ENCODE measurements around the gene LSP1.

LSP1 gene

DNA sequence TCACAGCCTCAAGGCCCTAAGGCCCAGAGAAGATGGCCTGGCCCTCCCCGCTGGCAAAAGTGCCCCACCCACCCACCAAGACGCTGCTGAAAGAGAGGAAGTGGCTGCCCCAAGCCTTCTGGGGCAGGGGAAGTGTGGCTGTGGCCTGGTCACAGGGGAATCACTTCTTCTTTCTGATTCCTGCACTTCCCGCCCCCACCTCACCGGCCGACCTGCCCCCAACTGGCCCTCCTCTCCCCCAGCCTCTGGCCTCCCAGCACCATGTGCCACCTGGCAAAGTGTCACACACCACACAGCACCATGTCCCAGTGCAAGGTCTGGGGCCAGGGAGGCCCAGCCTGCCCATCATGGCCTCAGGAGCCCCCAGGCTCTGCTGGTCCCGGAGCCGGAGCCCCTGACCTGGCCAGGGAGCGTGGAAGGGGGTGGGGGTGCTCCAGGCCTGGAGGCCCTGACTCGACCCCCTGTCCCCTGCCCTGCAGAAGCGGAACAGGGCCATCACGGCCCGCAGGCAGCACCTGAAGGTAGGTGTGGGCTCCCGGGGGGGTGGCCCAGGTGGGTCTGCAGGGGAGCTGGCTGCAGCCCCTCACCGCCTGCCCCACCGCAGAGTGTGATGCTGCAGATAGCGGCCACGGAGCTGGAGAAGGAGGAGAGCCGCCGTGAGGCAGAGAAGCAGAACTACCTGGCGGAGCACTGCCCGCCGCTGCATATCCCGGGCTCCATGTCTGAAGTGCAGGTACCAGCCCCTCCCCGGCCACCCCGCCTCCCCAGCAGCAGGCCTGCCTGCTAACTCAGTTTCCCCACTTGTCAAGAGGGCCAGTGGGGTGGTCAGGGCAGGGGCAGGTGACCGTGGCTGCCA, 12.7 kb upstream of the LSP1 start:
- TF ChIP-seq, protein P1, sequence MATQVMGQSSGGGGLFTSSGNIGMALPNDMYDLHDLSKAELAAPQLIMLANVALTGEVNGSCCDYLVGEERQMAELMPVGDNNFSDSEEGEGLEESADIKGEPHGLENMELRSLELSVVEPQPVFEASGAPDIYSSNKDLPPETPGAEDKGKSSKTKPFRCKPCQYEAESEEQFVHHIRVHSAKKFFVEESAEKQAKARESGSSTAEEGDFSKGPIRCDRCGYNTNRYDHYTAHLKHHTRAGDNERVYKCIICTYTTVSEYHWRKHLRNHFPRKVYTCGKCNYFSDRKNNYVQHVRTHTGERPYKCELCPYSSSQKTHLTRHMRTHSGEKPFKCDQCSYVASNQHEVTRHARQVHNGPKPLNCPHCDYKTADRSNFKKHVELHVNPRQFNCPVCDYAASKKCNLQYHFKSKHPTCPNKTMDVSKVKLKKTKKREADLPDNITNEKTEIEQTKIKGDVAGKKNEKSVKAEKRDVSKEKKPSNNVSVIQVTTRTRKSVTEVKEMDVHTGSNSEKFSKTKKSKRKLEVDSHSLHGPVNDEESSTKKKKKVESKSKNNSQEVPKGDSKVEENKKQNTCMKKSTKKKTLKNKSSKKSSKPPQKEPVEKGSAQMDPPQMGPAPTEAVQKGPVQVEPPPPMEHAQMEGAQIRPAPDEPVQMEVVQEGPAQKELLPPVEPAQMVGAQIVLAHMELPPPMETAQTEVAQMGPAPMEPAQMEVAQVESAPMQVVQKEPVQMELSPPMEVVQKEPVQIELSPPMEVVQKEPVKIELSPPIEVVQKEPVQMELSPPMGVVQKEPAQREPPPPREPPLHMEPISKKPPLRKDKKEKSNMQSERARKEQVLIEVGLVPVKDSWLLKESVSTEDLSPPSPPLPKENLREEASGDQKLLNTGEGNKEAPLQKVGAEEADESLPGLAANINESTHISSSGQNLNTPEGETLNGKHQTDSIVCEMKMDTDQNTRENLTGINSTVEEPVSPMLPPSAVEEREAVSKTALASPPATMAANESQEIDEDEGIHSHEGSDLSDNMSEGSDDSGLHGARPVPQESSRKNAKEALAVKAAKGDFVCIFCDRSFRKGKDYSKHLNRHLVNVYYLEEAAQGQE (IDR thresholded peaks at IDR 0.05; ENCODE audit: low read depth): no peak
- TF ChIP-seq NFIC (IDR thresholded peaks at IDR 0.05) (no peak), CEBPB (IDR thresholded peaks at IDR 0.05) (no peak), RAD21 (IDR thresholded peaks at IDR 0.05; ENCODE audit: low read depth) (no peak), CREB1 (IDR thresholded peaks at IDR 0.05; ENCODE audit: low read depth) (no peak), ZBTB7A (IDR thresholded peaks at IDR 0.05; ENCODE audit: low read depth) (no peak), TEAD4 (IDR thresholded peaks at IDR 0.05) (no peak), TAF1 (IDR thresholded peaks at IDR 0.05; ENCODE audit: low read depth) (no peak), YY1 (IDR thresholded peaks at IDR 0.05; ENCODE audit: low read depth) (no peak), USF1 (IDR thresholded peaks at IDR 0.05) (no peak), EGR1 (IDR thresholded peaks at IDR 0.05) (no peak), TCF12 (IDR thresholded peaks at IDR 0.05; ENCODE audit: low read depth) (no peak), MAX (IDR thresholded peaks at IDR 0.05) (no peak), FOXM1 (IDR thresholded peaks at IDR 0.05; ENCODE audit: borderline replicate concordance, low read depth) (no peak), EP300 (IDR thresholded peaks at IDR 0.05; ENCODE audit: borderline replicate concordance) (no peak)

DNA sequence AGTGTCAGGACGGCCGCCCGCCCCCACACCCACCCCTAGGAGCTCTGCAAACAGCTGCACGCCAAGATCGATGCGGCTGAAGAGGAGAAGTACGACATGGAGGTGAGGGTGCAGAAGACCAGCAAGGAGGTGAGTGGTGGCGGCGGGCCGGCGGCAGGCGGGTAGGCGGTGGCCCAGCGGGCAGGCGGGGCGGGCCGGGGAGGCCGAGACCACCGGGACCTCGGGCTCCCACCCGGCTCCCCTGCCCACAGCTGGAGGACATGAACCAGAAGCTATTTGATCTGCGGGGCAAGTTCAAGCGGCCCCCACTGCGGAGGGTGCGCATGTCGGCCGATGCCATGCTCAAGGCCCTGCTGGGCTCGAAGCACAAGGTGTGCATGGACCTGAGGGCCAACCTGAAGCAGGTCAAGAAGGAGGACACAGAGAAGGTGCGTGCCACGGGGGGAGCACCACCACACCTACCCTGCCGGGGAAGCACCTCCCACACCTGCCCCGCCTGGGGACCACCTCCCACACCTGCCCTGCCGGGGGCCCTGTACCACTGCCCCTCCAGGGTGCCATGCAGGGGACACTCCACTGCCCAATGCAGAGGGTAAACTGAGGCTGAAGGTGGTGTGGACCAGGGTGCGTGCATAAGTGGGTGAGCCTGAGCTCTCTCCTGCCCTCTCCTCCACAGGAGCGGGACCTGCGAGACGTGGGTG, 12.0 kb upstream of the LSP1 start:
- no peak for TF ChIP-seq EGR1 (IDR thresholded peaks at IDR 0.05)
- no peak for TF ChIP-seq MAX (IDR thresholded peaks at IDR 0.05)
- no peak for TF ChIP-seq CREB1 (IDR thresholded peaks at IDR 0.05; ENCODE audit: low read depth)
- no peak for TF ChIP-seq YY1 (IDR thresholded peaks at IDR 0.05; ENCODE audit: low read depth)
- TF ChIP-seq NFIC (IDR thresholded peaks at IDR 0.05): no peak
- no peak for TF ChIP-seq ZBTB7A (IDR thresholded peaks at IDR 0.05; ENCODE audit: low read depth)
- TF ChIP-seq USF1 (IDR thresholded peaks at IDR 0.05): no peak
- TF ChIP-seq EP300 (IDR thresholded peaks at IDR 0.05; ENCODE audit: borderline replicate concordance): no peak
- no peak for TF ChIP-seq TAF1 (IDR thresholded peaks at IDR 0.05; ENCODE audit: low read depth)
- TF ChIP-seq TCF12 (IDR thresholded peaks at IDR 0.05; ENCODE audit: low read depth): no peak
- TF ChIP-seq RAD21 (IDR thresholded peaks at IDR 0.05; ENCODE audit: low read depth): no peak
- TF ChIP-seq FOXM1 (IDR thresholded peaks at IDR 0.05; ENCODE audit: borderline replicate concordance, low read depth): no peak
- TF ChIP-seq CEBPB (IDR thresholded peaks at IDR 0.05): no peak
- TF ChIP-seq TEAD4 (IDR thresholded peaks at IDR 0.05): no peak
- TF ChIP-seq, protein P1 (IDR thresholded peaks at IDR 0.05; ENCODE audit: low read depth): no peak

DNA sequence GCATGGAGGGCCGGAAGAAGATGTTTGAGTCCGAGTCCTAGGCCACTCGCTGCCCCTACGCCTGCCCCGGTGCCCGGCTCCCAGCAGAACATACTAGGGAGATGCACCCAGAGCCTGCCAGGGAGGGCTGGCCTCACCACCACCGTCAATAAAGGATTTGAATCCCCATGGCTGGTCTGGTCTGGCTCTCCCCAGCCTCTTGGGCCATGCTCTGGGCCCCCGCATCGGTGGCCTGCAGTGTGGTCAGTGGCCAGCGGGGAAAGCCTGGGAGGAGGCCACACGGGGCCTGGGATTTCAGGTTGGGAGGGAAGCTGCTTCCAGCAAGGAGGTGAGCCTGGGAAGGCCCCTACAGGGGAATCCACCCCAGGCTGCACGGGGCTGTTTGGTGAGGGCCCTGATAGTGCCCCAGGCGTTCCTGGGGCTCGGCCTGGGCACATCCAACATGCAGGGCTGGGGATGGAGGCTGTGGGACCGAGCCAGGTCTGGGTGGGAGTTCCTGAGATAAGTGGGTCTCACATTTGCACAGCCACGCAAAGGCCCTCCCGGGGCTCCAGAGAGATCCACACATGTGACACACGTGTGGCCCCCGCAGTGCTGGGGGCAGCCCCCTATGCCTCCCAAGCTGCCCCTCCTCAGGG, 11.3 kb upstream of the LSP1 start:
- TF ChIP-seq CREB1 (IDR thresholded peaks at IDR 0.05; ENCODE audit: low read depth) (no peak), NFIC (IDR thresholded peaks at IDR 0.05) (no peak), TAF1 (IDR thresholded peaks at IDR 0.05; ENCODE audit: low read depth) (no peak), MAX (IDR thresholded peaks at IDR 0.05) (no peak), ZBTB7A (IDR thresholded peaks at IDR 0.05; ENCODE audit: low read depth) (no peak), RAD21 (IDR thresholded peaks at IDR 0.05; ENCODE audit: low read depth) (no peak)
- TF ChIP-seq, protein P1 (IDR thresholded peaks at IDR 0.05; ENCODE audit: low read depth): no peak

All from Ishikawa (cell line).